Measurements from ENCODE around the gene DOCK9.

- no peak for TF ChIP-seq CTCF (IDR thresholded peaks at IDR 0.05; ENCODE audit: insufficient read depth, low read depth, low read length)
- TF ChIP-seq EZH2 (IDR thresholded peaks at IDR 0.05; ENCODE audit: insufficient read depth, low read length): no peak
These were observed 61.9 kb downstream of the DOCK9 start for GRCh38 chr13:98915981-98916380.
